SU-DHL-6 (cell line): ENCODE results near the gene AKR1D1.

Source experiments
- H2AFZ ChIP-seq: fragments of 200-600 bp; sonication (generic); 2 replicates; pipeline ENCODE4 v1.6.1; 2014; ENCODE audit warnings: low read depth, mild to moderate bottlenecking, moderate library complexity, mixed read lengths, antibody characterized with exemption, low read length; ENCODE audit not compliant: severe bottlenecking
- H3F3A ChIP-seq: fragments of 200-600 bp; shearing (Covaris generic); 2 replicates; pipeline ENCODE4 v1.6.0; 2016; ENCODE audit warnings: antibody characterized with exemption, mild to moderate bottlenecking; ENCODE audit not compliant: insufficient read depth
- H3K27ac ChIP-seq: fragments of 200-600 bp; sonication (generic); 2 replicates; pipeline ENCODE4 v1.5.1; 2016; ENCODE audit warnings: low read depth, mild to moderate bottlenecking, low read length, moderate library complexity, mixed read lengths
- H3K27me3 ChIP-seq: fragments of 200-600 bp; sonication (generic), shearing (Covaris generic); 2 replicates; pipeline ENCODE4 v1.6.0; 2014; ENCODE audit warnings: mild to moderate bottlenecking, low read length
- H3K36me3 ChIP-seq: fragments of 200-600 bp; sonication (generic); 2 replicates; pipeline ENCODE4 v1.6.1; 2014; ENCODE audit warnings: mild to moderate bottlenecking, low read length, mixed read lengths
- H3K4me2 ChIP-seq: fragments of 300-600, 200-600 bp; shearing (Covaris generic), sonication (generic); 2 replicates; pipeline ENCODE4 v1.6.0; 2014; ENCODE audit warnings: low read length, low read depth, mild to moderate bottlenecking; ENCODE audit not compliant: poor library complexity, severe bottlenecking
- H3K4me3 ChIP-seq: fragments of 200-600 bp; sonication (generic); 2 replicates; pipeline ENCODE4 v1.5.1; 2014; ENCODE audit warnings: antibody characterized with exemption, low read length, mild to moderate bottlenecking, mixed read lengths; ENCODE audit not compliant: insufficient read depth, poor library complexity, severe bottlenecking
- H3K79me2 ChIP-seq: fragments of 200-600 bp; sonication (generic); 2 replicates; pipeline ENCODE4 v1.6.1; 2014; ENCODE audit warnings: mild to moderate bottlenecking, low read length, moderate library complexity; ENCODE audit not compliant: insufficient read depth
- H3K9ac ChIP-seq: fragments of 200-600 bp; sonication (generic); 2 replicates; pipeline ENCODE4 v1.7.0; 2014; ENCODE audit warnings: mild to moderate bottlenecking, low read length
- H3K9me2 ChIP-seq: fragments of 200-600 bp; sonication (generic); replicated peaks from 2 replicates; pipeline ENCODE4 v1.6.1; 2014; ENCODE audit warnings: low read length; ENCODE audit not compliant: insufficient read depth
- H3K9me3 ChIP-seq: fragments of 200-600 bp; sonication (generic); 2 replicates; pipeline ENCODE4 v1.6.1; 2014; ENCODE audit warnings: low read length, mixed read lengths; ENCODE audit not compliant: insufficient read depth
- H4K20me1 ChIP-seq: fragments of 200-600 bp; sonication (generic); 2 replicates; pipeline ENCODE4 v1.6.1; 2014; ENCODE audit warnings: low read depth, mild to moderate bottlenecking, antibody characterized with exemption, low read length, moderate library complexity, mixed read lengths
- EZH2phosphoT487 ChIP-seq: fragments of 200-600 bp; sonication (generic), shearing (Covaris generic); conservative IDR thresholded peaks from 2 replicates; pipeline ENCODE4 v1.6.1; 2018; ENCODE audit warnings: mild to moderate bottlenecking, antibody characterized with exemption, low read length, moderate library complexity, mixed read lengths
- TF ChIP-seq, protein P1 (sequence below): fragments of 200-600 bp; sonication (generic); IDR thresholded peaks from one replicate; pipeline ENCODE4 v1.5.1; 2017; ENCODE audit warnings: antibody characterized with exemption, mild to moderate bottlenecking, low read length, moderate library complexity; ENCODE audit not compliant: insufficient read depth, poor library complexity, severe bottlenecking

The AKR1D1 gene

DNA sequence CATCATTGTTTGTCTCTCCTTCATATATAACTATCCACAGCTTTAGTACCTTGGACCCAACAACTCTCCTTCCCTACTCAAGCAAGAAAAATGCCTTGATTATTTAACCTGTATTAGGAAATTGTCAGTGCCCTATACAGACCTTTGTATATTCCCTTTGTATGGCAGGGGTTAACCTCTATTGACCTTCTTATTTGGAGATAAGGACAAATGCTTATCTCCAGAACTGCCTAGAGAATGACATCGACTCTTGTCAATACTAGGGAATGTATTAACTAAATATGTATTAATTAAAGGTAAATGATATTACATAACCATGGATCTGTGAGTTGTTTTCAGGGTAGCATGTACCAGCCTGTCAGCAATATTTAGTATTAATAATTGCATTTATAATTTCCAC, 10.4 kb upstream of the AKR1D1 start:
- Histone ChIP-seq H3K4me2 (no peak overlapping the region), H4K20me1 (no peaks in the 10 kb centered on the region), H3K36me3 (no peaks in the 10 kb centered on the region), H3K9me2 (no peaks in the 10 kb centered on the region), H3K79me2 (no peaks in the 10 kb centered on the region), H3K27me3 (no peaks in the 10 kb centered on the region), H3K9me3 (no peaks in the 10 kb centered on the region), H3K9ac (no peak overlapping the region), H3K27ac (no peak overlapping the region), H3F3A (no peaks in the 10 kb centered on the region), H3K4me3 (no peak overlapping the region), H2AFZ (no peak overlapping the region)
- no peak for TF ChIP-seq EZH2phosphoT487
- TF ChIP-seq, protein P1, sequence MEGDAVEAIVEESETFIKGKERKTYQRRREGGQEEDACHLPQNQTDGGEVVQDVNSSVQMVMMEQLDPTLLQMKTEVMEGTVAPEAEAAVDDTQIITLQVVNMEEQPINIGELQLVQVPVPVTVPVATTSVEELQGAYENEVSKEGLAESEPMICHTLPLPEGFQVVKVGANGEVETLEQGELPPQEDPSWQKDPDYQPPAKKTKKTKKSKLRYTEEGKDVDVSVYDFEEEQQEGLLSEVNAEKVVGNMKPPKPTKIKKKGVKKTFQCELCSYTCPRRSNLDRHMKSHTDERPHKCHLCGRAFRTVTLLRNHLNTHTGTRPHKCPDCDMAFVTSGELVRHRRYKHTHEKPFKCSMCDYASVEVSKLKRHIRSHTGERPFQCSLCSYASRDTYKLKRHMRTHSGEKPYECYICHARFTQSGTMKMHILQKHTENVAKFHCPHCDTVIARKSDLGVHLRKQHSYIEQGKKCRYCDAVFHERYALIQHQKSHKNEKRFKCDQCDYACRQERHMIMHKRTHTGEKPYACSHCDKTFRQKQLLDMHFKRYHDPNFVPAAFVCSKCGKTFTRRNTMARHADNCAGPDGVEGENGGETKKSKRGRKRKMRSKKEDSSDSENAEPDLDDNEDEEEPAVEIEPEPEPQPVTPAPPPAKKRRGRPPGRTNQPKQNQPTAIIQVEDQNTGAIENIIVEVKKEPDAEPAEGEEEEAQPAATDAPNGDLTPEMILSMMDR: no peak

- no peaks in the 10 kb centered on the region for H3K27me3 ChIP-seq
- H3K36me3 ChIP-seq: no peaks in the 10 kb centered on the region
- H3K4me2 ChIP-seq: no peak overlapping the region
- no peaks in the 10 kb centered on the region for H3K79me2 ChIP-seq
- TF ChIP-seq, protein P1: no peak
- TF ChIP-seq EZH2phosphoT487: no peak
- no peak overlapping the region for H3K4me3 ChIP-seq
- H3K9ac ChIP-seq: no peak overlapping the region
- H3K9me3 ChIP-seq: no peaks in the 10 kb centered on the region
- no peaks in the 10 kb centered on the region for H4K20me1 ChIP-seq
- no peak overlapping the region for H3K27ac ChIP-seq
- no peaks in the 10 kb centered on the region for H3K9me2 ChIP-seq
- no peaks in the 10 kb centered on the region for H3F3A ChIP-seq
- no peak overlapping the region for H2AFZ ChIP-seq
These were observed 9.3 kb upstream of the AKR1D1 start for GRCh38 chr7:138066954-138067394.

- no peaks in the 10 kb centered on the region for H3K9me3 ChIP-seq
- H3K9me2 ChIP-seq: no peaks in the 10 kb centered on the region
- no peak overlapping the region for H3K27ac ChIP-seq
- no peaks in the 10 kb centered on the region for H3K79me2 ChIP-seq
- no peaks in the 10 kb centered on the region for H3K36me3 ChIP-seq
- no peak overlapping the region for H2AFZ ChIP-seq
- TF ChIP-seq, protein P1: no peak
- TF ChIP-seq EZH2phosphoT487: no peak
- H4K20me1 ChIP-seq: no peaks in the 10 kb centered on the region
- H3F3A ChIP-seq: no peaks in the 10 kb centered on the region
- no peak overlapping the region for H3K4me3 ChIP-seq
- no peak overlapping the region for H3K9ac ChIP-seq
- H3K27me3 ChIP-seq: no peaks in the 10 kb centered on the region
- H3K4me2 ChIP-seq: no peak overlapping the region
These were observed 8.5 kb upstream of the AKR1D1 start for GRCh38 chr7:138067774-138068173.
